ENCODE results near the gene POLR2A. TPM values are rescaled to one million over a fixed set of nuclear protein-coding genes. Genes with fewer than 3 reads are reported as not detected.

POLR2A gene
- total and polyA plus RNA-seq, 9 donors = 26.7 to 110 (median 84.9) TPM

DNA sequence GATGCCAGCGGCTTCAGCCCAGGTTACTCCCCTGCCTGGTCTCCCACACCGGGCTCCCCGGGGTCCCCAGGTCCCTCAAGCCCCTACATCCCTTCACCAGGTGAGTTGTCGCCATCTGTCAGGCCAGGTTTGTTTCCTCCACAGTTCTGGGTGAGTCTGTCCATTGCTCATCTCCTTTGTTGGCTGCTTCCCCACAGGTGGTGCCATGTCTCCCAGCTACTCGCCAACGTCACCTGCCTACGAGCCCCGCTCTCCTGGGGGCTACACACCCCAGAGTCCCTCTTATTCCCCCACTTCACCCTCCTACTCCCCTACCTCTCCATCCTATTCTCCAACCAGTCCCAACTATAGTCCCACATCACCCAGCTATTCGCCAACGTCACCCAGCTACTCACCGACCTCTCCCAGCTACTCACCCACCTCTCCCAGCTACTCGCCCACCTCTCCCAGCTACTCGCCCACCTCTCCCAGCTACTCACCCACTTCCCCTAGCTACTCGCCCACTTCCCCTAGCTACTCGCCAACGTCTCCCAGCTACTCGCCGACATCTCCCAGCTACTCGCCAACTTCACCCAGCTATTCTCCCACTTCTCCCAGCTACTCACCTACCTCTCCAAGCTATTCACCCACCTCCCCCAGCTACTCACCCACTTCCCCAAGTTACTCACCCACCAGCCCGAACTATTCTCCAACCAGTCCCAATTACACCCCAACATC lies 28.8 kb downstream of the POLR2A start:
- WGBS, 3 donors = 84 to 88% (median 86%) methylated on average over 20 of the region's 20 CpGs
- Histone ChIP-seq H3K36me3 (no peaks in the 10 kb centered on the region), H3K4me3 (no peak overlapping the region), H3K4me1 (ENCODE audit: insufficient read depth) (no peaks in the 10 kb centered on the region), H3K27ac (no peak overlapping the region), H3K9me3 (no peaks in the 10 kb centered on the region), H3K27me3 (no peaks in the 10 kb centered on the region)
- intact Hi-C loops (cut with DNase I) = loop anchor here in 3 of 4 donors (2.0 to 10.0 kb wide), 4 partner anchors 44 to 82 kb away; partner anchors contain the start of genes SENP3 (in 2 of the 3), SOX15 (in 1 of the 3) and TNFSF13 (in 1 of the 3)
- DNase-seq = no peak
- no peak for TF ChIP-seq EP300 (IDR thresholded peaks at IDR 0.05)
- no peak for TF ChIP-seq POLR2A (IDR thresholded peaks at IDR 0.05)
- TF ChIP-seq, protein P1, sequence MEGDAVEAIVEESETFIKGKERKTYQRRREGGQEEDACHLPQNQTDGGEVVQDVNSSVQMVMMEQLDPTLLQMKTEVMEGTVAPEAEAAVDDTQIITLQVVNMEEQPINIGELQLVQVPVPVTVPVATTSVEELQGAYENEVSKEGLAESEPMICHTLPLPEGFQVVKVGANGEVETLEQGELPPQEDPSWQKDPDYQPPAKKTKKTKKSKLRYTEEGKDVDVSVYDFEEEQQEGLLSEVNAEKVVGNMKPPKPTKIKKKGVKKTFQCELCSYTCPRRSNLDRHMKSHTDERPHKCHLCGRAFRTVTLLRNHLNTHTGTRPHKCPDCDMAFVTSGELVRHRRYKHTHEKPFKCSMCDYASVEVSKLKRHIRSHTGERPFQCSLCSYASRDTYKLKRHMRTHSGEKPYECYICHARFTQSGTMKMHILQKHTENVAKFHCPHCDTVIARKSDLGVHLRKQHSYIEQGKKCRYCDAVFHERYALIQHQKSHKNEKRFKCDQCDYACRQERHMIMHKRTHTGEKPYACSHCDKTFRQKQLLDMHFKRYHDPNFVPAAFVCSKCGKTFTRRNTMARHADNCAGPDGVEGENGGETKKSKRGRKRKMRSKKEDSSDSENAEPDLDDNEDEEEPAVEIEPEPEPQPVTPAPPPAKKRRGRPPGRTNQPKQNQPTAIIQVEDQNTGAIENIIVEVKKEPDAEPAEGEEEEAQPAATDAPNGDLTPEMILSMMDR (IDR thresholded peaks at IDR 0.05) = no peak

DNA sequence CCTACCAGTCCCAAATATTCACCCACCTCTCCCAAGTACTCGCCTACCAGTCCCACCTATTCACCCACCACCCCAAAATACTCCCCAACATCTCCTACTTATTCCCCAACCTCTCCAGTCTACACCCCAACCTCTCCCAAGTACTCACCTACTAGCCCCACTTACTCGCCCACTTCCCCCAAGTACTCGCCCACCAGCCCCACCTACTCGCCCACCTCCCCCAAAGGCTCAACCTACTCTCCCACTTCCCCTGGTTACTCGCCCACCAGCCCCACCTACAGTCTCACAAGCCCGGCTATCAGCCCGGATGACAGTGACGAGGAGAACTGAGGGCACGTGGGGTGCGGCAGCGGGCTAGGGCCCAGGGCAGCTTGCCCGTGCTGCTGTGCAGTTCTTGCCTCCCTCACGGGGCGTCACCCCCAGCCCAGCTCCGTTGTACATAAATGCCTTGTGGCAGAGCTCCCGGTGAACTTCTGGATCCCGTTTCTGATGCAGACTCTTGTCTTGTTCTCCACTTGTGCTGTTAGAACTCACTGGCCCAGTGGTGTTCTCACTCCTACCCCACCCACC lies 29.8 kb downstream of the POLR2A start:
- TF ChIP-seq EP300 (IDR thresholded peaks at IDR 0.05) (no peak), POLR2A (IDR thresholded peaks at IDR 0.05) (no peak)
- TF ChIP-seq, protein P1 (IDR thresholded peaks at IDR 0.05) = no peak
- Histone ChIP-seq H3K27me3 (no peaks in the 10 kb centered on the region), H3K27ac (no peak overlapping the region), H3K36me3 (no peaks in the 10 kb centered on the region), H3K4me3 (no peak overlapping the region), H3K4me1 (ENCODE audit: insufficient read depth) (no peaks in the 10 kb centered on the region), H3K9me3 (no peaks in the 10 kb centered on the region)
- intact Hi-C loops (cut with DNase I) = loop anchor here (2.0 to 10.0 kb wide), 4 partner anchors 43 to 81 kb away; partner anchors contain the start of genes SENP3 (in 3 of the 4), SOX15 (in 1 of the 4) and TNFSF13 (in 1 of the 4)
- WGBS, 3 donors = 51 to 53% (median 52%) methylated on average over 17 of the region's 17 CpGs
- no peak for DNase-seq

DNA sequence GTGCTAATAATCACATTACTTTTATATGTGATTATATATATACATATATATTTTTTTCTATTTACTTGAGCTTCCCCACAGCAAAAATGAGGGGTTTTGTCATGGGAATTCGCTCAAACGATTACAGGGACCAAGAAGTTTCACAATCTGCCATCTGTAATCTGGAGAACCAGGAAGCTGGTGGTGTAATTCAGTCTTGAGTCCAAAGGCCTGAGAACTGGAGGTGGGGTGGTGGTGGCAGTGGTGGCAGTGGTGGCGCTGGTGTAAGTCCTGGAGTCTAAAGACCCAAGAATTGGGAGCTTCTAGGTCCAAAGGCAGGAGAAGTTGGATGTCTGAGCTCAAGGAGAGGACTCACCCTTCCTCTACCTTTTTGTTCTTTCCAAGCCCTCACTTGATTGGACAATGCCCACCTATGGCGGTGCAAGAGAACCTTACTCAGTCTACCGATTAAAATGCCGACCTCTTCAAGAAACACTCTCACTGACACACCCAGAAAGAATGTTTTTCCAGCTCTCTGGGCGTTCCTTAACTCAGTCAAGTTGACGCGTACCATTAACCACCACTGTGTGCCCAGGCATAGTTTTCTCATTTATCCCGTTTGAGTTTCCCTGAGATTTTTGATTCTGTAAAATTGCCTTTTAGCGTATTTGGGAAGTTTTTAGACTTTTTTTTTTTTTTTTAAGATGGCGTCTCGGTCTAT lies 31.9 kb downstream of the POLR2A start:
- no peak for TF ChIP-seq EP300 (IDR thresholded peaks at IDR 0.05)
- TF ChIP-seq, protein P1 (IDR thresholded peaks at IDR 0.05) = no peak
- TF ChIP-seq POLR2A (IDR thresholded peaks at IDR 0.05) = no peak
- Histone ChIP-seq H3K4me1 (ENCODE audit: insufficient read depth) (no peaks in the 10 kb centered on the region), H3K27ac (no peak overlapping the region), H3K27me3 (no peaks in the 10 kb centered on the region), H3K36me3 (no peaks in the 10 kb centered on the region), H3K4me3 (no peak overlapping the region), H3K9me3 (no peaks in the 10 kb centered on the region)
- DNase-seq = no peak
- WGBS, 3 donors = 81 to 89% (median 86%) methylated on average over 13 of the region's 13 CpGs
- intact Hi-C loops (cut with DNase I) = loop anchor here in 2 of 4 donors (2.0 to 10.0 kb wide), 2 partner anchors 45 to 79 kb away; partner anchors contain the start of genes SENP3 (in 1 of the 2) and SOX15 (in 1 of the 2)

DNA sequence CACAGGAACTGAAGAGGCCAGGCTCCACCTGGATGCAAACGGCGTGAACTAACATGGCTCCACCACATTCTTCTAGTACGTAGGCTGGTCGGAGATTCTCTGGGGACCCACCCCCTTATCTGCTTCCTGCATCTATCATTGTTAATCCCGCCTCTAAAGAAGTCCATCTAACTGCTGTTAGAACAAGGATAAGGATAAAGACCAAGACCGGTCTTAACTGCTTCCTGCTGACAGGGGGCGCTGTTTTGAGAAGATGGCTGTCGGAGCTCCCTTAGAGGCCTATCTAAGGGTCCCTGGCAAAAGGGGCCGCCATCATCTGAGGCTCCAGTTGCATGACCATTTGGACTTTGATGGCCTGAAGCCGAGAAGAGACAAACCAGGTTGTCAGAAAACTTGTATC lies 38.9 kb downstream of the POLR2A start:
- no peaks in the 10 kb centered on the region for H3K27me3 ChIP-seq
- TF ChIP-seq, protein P1 (IDR thresholded peaks at IDR 0.05) = no peak
- intact Hi-C loops (cut with DNase I) = no loop called here
- WGBS, 3 donors = 44 to 56% (median 52%) methylated on average over 10 of the region's 10 CpGs
- no peak overlapping the region for H3K4me3 ChIP-seq
- peak in 1 of 5 donors; percentile 33 for DNase-seq
- H3K36me3 ChIP-seq = no peaks in the 10 kb centered on the region
- no peaks in the 10 kb centered on the region for H3K9me3 ChIP-seq
- H3K27ac ChIP-seq = no peak overlapping the region
- H3K4me1 ChIP-seq (ENCODE audit: insufficient read depth) = no peaks in the 10 kb centered on the region

Data from ovary (tissue), 9 donors.